ENCODE results near the gene HTR1A. TPM values are rescaled to one million over a fixed set of nuclear protein-coding genes. Genes with fewer than 3 reads are reported as not detected.
A peak's percentile ranks its signal among the peaks of the same experiment; 100 is the strongest.

The HTR1A gene
- polyA plus RNA-seq = not detected

- DNase-seq = no peak
- H3K9me3 Mint-ChIP-seq = peaks cover 2 to 20% (median 15%) of the 10 kb centered on the region in 6 donors
- no peak within 1 kb of the TSS for H3K27ac Mint-ChIP-seq
- no peak within 1 kb of the TSS for H3K4me3 Mint-ChIP-seq
- no peaks in the 10 kb centered on the region for H3K4me1 Mint-ChIP-seq
- H3K36me3 Mint-ChIP-seq = peaks cover 0 to 3% (median 0%) of the 10 kb centered on the region in 3 donors
- H3K27me3 Mint-ChIP-seq (ENCODE audit: low read depth in 3 of 3) = peaks cover 3 to 6% (median 3%) of the 10 kb centered on the region in 3 donors
Observed at GRCh38 chr5:63962279-63962678, at the start of gene HTR1A. Gene HTR1A (minus strand): TSS chr5:63962445. CDS start chr5:63961719, 726 bp downstream.

GRCh38 chr5:64003966-64004365 lies 41.7 kb upstream of the HTR1A start:
- H3K27me3 Mint-ChIP-seq (ENCODE audit: low read depth in 3 of 3) = peaks cover 0 to 2% (median 0%) of the 10 kb centered on the region in 3 donors
- no peak overlapping the region for H3K4me3 Mint-ChIP-seq
- no peak for DNase-seq
- H3K27ac Mint-ChIP-seq = no peak overlapping the region
- H3K9me3 Mint-ChIP-seq = peaks cover 0 to 32% (median 9%) of the 10 kb centered on the region in 6 donors
- H3K36me3 Mint-ChIP-seq = no peaks in the 10 kb centered on the region
- H3K4me1 Mint-ChIP-seq = no peaks in the 10 kb centered on the region

- H3K27me3 Mint-ChIP-seq (ENCODE audit: low read depth in 3 of 3) = no peaks in the 10 kb centered on the region
- peaks cover 2 to 58% (median 17%) of the 10 kb centered on the region in 6 donors for H3K9me3 Mint-ChIP-seq
- H3K4me1 Mint-ChIP-seq = no peaks in the 10 kb centered on the region
- H3K36me3 Mint-ChIP-seq = no peaks in the 10 kb centered on the region
- no peak overlapping the region for H3K27ac Mint-ChIP-seq
- DNase-seq = no peak
- no peak overlapping the region for H3K4me3 Mint-ChIP-seq
Observed at GRCh38 chr5:64000096-64000495, 37.9 kb upstream of the HTR1A start.

- H3K4me3 Mint-ChIP-seq = no peak overlapping the region
- peaks cover 0 to 2% (median 0%) of the 10 kb centered on the region in 3 donors for H3K27me3 Mint-ChIP-seq (ENCODE audit: low read depth in 3 of 3)
- no peak for DNase-seq
- peaks cover 2 to 31% (median 10%) of the 10 kb centered on the region in 6 donors for H3K9me3 Mint-ChIP-seq
- no peaks in the 10 kb centered on the region for H3K36me3 Mint-ChIP-seq
- H3K27ac Mint-ChIP-seq = no peak overlapping the region
- H3K4me1 Mint-ChIP-seq = no peaks in the 10 kb centered on the region
Observed at GRCh38 chr5:63987053-63987452, 24.8 kb upstream of the HTR1A start.

- Mint-ChIP-seq H3K27ac (no peak overlapping the region), H3K36me3 (no peaks in the 10 kb centered on the region), H3K4me3 (no peak overlapping the region), H3K4me1 (no peaks in the 10 kb centered on the region), H3K27me3 (ENCODE audit: low read depth in 3 of 3) (peaks cover 0 to 4% (median 0%) of the 10 kb centered on the region in 3 donors), H3K9me3 (peaks cover 8 to 35% (median 26%) of the 10 kb centered on the region in 6 donors)
- DNase-seq = no peak
Observed at GRCh38 chr5:63981864-63982263, 19.6 kb upstream of the HTR1A start.

- no peak overlapping the region for H3K27ac Mint-ChIP-seq
- peaks cover 2 to 19% (median 11%) of the 10 kb centered on the region in 6 donors for H3K9me3 Mint-ChIP-seq
- DNase-seq = no peak
- no peaks in the 10 kb centered on the region for H3K4me1 Mint-ChIP-seq
- H3K36me3 Mint-ChIP-seq = peaks cover 0 to 3% (median 0%) of the 10 kb centered on the region in 3 donors
- H3K4me3 Mint-ChIP-seq = no peak overlapping the region
- H3K27me3 Mint-ChIP-seq (ENCODE audit: low read depth in 3 of 3) = peaks cover 3 to 6% (median 3%) of the 10 kb centered on the region in 3 donors
Observed at GRCh38 chr5:63963926-63964325, 1.7 kb upstream of the HTR1A start.

GRCh38 chr5:63963080-63963735 lies 963 bp upstream of the HTR1A start:
- peaks cover 3 to 6% (median 3%) of the 10 kb centered on the region in 3 donors for H3K27me3 Mint-ChIP-seq (ENCODE audit: low read depth in 3 of 3)
- H3K4me3 Mint-ChIP-seq = no peak overlapping the region
- no peak overlapping the region for H3K27ac Mint-ChIP-seq
- peaks cover 0 to 3% (median 0%) of the 10 kb centered on the region in 3 donors for H3K36me3 Mint-ChIP-seq
- peaks cover 2 to 19% (median 15%) of the 10 kb centered on the region in 6 donors for H3K9me3 Mint-ChIP-seq
- DNase-seq = peak in 1 of 3 donors; percentile 1
- H3K4me1 Mint-ChIP-seq = no peaks in the 10 kb centered on the region

- no peaks in the 10 kb centered on the region for H3K4me1 Mint-ChIP-seq
- H3K27ac Mint-ChIP-seq = no peak overlapping the region
- no peak overlapping the region for H3K4me3 Mint-ChIP-seq
- no peak for DNase-seq
- H3K9me3 Mint-ChIP-seq = peaks cover 2 to 26% (median 15%) of the 10 kb centered on the region in 6 donors
- H3K36me3 Mint-ChIP-seq = peaks cover 0 to 3% (median 0%) of the 10 kb centered on the region in 3 donors
- H3K27me3 Mint-ChIP-seq (ENCODE audit: low read depth in 3 of 3) = peaks cover 3 to 6% (median 3%) of the 10 kb centered on the region in 3 donors
Observed at GRCh38 chr5:63961598-63962161, 565 bp downstream of the HTR1A start.

GRCh38 chr5:63961125-63961597 lies 1.1 kb downstream of the HTR1A start:
- Mint-ChIP-seq H3K4me3 (no peak overlapping the region), H3K36me3 (peaks cover 0 to 3% (median 0%) of the 10 kb centered on the region in 3 donors), H3K4me1 (no peaks in the 10 kb centered on the region), H3K27me3 (ENCODE audit: low read depth in 3 of 3) (peaks cover 3 to 6% (median 3%) of the 10 kb centered on the region in 3 donors), H3K27ac (no peak overlapping the region), H3K9me3 (peaks cover 2 to 26% (median 17%) of the 10 kb centered on the region in 6 donors)
- no peak for DNase-seq

- H3K27me3 Mint-ChIP-seq (ENCODE audit: low read depth in 3 of 3) = peaks cover 3 to 6% (median 3%) of the 10 kb centered on the region in 3 donors
- no peak for DNase-seq
- no peaks in the 10 kb centered on the region for H3K4me1 Mint-ChIP-seq
- H3K36me3 Mint-ChIP-seq = peaks cover 0 to 3% (median 0%) of the 10 kb centered on the region in 3 donors
- H3K9me3 Mint-ChIP-seq = peaks cover 4 to 31% (median 18%) of the 10 kb centered on the region in 6 donors
- no peak overlapping the region for H3K27ac Mint-ChIP-seq
- H3K4me3 Mint-ChIP-seq = no peak overlapping the region
Observed at GRCh38 chr5:63960646-63961045, 1.6 kb downstream of the HTR1A start.

GRCh38 chr5:63959177-63959982 lies 2.9 kb downstream of the HTR1A start:
- peaks cover 4 to 40% (median 18%) of the 10 kb centered on the region in 6 donors for H3K9me3 Mint-ChIP-seq
- H3K36me3 Mint-ChIP-seq = peaks cover 0 to 3% (median 0%) of the 10 kb centered on the region in 3 donors
- no peak overlapping the region for H3K4me3 Mint-ChIP-seq
- DNase-seq = no peak
- H3K4me1 Mint-ChIP-seq = no peaks in the 10 kb centered on the region
- H3K27ac Mint-ChIP-seq = no peak overlapping the region
- H3K27me3 Mint-ChIP-seq (ENCODE audit: low read depth in 3 of 3) = peaks cover 3 to 6% (median 3%) of the 10 kb centered on the region in 3 donors

GRCh38 chr5:63958654-63959053 lies 3.6 kb downstream of the HTR1A start:
- H3K36me3 Mint-ChIP-seq = peaks cover 0 to 3% (median 0%) of the 10 kb centered on the region in 3 donors
- peaks cover 4 to 47% (median 18%) of the 10 kb centered on the region in 6 donors for H3K9me3 Mint-ChIP-seq
- H3K4me3 Mint-ChIP-seq = no peak overlapping the region
- no peak for DNase-seq
- H3K27ac Mint-ChIP-seq = no peak overlapping the region
- H3K27me3 Mint-ChIP-seq (ENCODE audit: low read depth in 3 of 3) = peaks cover 3 to 6% (median 3%) of the 10 kb centered on the region in 3 donors
- H3K4me1 Mint-ChIP-seq = no peaks in the 10 kb centered on the region

GRCh38 chr5:63957617-63958016 lies 4.6 kb downstream of the HTR1A start:
- Mint-ChIP-seq H3K4me1 (no peaks in the 10 kb centered on the region), H3K27ac (no peak overlapping the region), H3K4me3 (no peak overlapping the region), H3K36me3 (peaks cover 0 to 3% (median 0%) of the 10 kb centered on the region in 3 donors), H3K27me3 (ENCODE audit: low read depth in 3 of 3) (peaks cover 3 to 6% (median 3%) of the 10 kb centered on the region in 3 donors), H3K9me3 (peaks cover 4 to 47% (median 20%) of the 10 kb centered on the region in 6 donors)
- DNase-seq = no peak

Data from immature natural killer cell (primary cell).